Sigmoid colon (tissue), 4 donors: ENCODE data around the gene FGF14.

Experiments used
- CTCF ChIP-seq, 4 experiments: fragments of 450-650 bp in 3 of 4; fragments of 200-600 bp in 1 of 4; IDR thresholded peaks; one replicate each; pipeline ENCODE4 v1.5.1; 2016 to 2019; ENCODE audit warnings: antibody characterized with exemption in 4 of 4, mild to moderate bottlenecking in 3 of 4, moderate library complexity in 2 of 4
- EP300 ChIP-seq, 4 donors: sonication (generic); formaldehyde crosslinking; IDR thresholded peaks; one replicate each; pipeline ENCODE4 v1.6.1; 2017; ENCODE audit warnings: antibody characterized with exemption in 4 of 4

- TF ChIP-seq EP300 (IDR thresholded peaks at IDR 0.05) = no peak
- TF ChIP-seq CTCF (IDR thresholded peaks at IDR 0.05) = no peak
These were observed 274.7 kb downstream of the FGF14 start for GRCh38 chr13:102127153-102127552.
